ENCODE measurements around the gene TREH.
A peak's percentile ranks its signal among the peaks of the same experiment; 100 is the strongest.

The TREH gene

DNA sequence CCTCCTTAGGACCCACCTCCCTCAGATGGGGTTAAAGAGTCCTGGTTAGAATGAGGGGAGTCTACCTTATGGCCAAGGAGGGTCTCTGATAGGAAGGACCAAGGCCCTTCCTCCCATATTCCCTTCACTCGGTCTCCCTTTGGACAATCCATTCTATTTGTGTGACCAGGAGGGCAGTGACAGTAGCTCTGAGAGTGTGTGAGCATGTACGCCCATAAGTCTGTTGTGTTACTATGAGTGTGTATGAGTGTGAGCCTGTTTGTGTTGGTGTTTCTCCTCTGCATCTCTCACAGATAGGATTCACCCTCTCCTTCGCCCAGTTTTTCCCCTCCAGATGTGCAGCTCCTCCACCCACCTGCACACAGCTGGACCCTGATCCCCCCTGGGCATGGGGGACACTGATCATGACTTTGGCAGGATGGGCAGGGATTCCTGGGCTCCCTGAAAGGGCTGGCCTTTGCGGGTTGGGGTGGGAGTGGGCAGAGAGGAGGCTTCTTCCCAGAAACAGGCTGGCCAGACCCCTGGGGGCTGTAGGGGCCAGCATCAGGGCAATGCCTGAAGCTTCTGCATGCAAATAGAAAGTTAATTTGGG lies 57.6 kb downstream of the TREH start:
- DNase-seq (ENCODE audit: extremely low spot score), result no peak
- ChIA-PET POLR2A (no interaction called here), CTCF (interaction anchor here (0.7 to 2.2 kb wide), 8 partner anchors 10 to 308 kb away, joined by 3 to 7 read pairs (median 4); no protein-coding TSS in a partner anchor)
- TF ChIP-seq, protein P1, sequence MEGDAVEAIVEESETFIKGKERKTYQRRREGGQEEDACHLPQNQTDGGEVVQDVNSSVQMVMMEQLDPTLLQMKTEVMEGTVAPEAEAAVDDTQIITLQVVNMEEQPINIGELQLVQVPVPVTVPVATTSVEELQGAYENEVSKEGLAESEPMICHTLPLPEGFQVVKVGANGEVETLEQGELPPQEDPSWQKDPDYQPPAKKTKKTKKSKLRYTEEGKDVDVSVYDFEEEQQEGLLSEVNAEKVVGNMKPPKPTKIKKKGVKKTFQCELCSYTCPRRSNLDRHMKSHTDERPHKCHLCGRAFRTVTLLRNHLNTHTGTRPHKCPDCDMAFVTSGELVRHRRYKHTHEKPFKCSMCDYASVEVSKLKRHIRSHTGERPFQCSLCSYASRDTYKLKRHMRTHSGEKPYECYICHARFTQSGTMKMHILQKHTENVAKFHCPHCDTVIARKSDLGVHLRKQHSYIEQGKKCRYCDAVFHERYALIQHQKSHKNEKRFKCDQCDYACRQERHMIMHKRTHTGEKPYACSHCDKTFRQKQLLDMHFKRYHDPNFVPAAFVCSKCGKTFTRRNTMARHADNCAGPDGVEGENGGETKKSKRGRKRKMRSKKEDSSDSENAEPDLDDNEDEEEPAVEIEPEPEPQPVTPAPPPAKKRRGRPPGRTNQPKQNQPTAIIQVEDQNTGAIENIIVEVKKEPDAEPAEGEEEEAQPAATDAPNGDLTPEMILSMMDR (IDR thresholded peaks at IDR 0.05; ENCODE audit: control extremely low read depth, extremely low read depth, low read depth, missing control alignments), result no peak

DNA sequence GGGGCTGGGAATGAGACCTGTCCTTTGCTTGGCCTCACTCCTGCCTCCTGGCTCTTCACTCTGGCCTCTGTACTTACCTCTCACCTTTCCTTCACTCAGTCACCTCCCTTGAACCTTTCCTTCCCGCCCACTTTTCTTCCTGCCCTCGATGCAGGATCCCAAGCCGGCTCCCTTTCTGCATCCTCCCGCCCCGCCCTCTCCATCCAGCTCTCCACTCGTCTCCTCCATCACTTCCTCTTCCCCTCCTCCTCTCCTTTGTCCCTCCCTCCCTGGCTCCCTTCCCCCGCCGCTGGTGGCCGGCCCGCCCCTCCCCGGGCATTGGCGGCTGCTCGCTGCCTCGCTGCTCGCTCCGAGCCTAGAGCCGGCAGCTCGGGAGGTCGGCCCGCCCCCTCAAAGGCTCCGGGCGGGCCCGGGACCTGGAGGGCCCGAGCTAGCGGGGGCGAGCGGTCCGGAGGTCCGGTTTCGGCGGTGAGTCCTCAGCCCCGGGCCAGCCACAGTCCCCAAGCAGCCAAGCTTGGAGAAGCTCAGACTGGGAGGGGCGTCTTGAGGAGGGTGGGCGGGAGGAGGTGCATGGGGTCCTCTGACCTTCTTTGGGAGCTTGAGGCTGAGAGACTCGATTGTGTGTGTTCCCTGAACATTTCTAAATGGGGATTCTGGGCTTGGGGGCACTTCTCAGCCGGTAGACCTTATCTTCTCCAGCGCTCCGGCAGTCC lies 58.2 kb downstream of the TREH start:
- TF ChIP-seq, protein P1 (IDR thresholded peaks at IDR 0.05; ENCODE audit: control extremely low read depth, extremely low read depth, low read depth, missing control alignments), result no peak
- POLR2A ChIA-PET, result no interaction called here
- DNase-seq (ENCODE audit: extremely low spot score), result peak; percentile 56
- CTCF ChIA-PET, result interaction anchor here (1.2 to 2.2 kb wide), 5 partner anchors 9 to 309 kb away, joined by 3 to 7 read pairs (median 4); no protein-coding TSS in a partner anchor

DNA sequence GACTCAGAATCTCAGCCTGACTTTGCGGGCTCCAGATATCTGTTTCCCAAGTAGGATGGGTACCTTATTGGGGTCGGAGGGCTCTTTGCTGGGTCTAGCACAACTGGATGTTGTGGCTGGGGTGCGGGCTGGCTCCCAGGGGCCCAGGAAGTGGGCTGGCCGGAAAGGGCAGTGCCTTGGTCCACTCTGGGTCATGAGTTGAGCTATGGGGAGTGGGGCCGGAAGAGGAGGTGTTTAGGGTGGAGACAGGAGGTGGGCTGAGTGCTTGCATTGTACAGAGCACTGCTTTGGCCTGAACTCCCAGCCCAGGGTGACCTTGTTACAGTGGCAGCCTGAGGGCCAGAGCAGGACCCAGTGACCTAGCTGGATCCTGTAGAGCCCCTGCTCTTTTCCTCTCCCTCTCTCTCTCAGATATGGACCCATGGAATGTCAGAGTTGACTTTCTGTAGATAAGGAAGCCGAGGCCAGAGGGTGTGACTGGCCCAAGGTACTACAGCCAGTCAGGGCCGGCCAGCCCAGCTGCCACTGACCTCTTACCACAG lies 58.9 kb downstream of the TREH start:
- ChIA-PET CTCF (interaction anchor here (1.3 to 1.6 kb wide), 2 partner anchors 9 to 11 kb away, joined by 4 read pairs; no protein-coding TSS in a partner anchor), POLR2A (no interaction called here)
- DNase-seq (ENCODE audit: extremely low spot score), result no peak
- TF ChIP-seq, protein P1 (IDR thresholded peaks at IDR 0.05; ENCODE audit: control extremely low read depth, extremely low read depth, low read depth, missing control alignments), result no peak

DNA sequence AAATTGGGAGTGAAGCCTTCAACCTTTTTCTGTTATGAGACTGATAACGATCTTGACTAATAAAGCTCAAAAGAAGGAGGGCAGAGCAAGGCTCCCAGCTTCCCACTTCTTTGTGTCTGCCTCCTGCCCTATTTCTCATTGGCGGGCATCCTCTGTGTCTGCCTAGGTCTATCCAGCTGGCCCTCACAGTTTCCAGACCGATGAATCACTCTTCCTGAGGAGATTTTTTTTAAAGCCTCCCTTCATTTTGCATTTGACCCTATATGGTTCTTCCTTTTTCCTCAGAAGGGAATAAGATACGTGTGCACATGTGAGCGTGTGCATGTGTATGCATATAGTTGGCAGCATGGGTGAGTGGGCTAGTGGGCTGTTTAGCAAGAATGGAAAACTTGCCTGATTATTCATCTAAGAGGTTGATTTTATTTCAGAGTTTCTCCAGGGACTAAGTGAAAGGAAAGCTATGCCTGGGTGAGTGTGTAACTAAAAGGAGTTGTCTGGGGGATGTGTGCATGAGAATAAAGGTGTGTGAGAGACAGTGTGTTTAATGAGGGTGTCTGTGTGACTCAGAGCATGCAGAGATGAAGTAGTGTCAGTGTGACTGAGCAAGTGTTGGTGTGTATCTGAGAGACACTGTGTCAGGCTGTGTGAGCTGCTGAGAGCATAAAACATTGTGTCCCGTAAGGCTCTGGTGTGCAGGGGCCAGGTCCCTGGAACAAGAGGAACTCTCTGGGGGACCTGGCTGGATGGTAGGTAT lies 59.8 kb downstream of the TREH start:
- ChIA-PET POLR2A (no interaction called here), CTCF (interaction anchor here (1.1 kb wide), 1 partner anchor 12 kb away, joined by 3 read pairs; the partner anchor contains the start of gene PHLDB1)
- no peak for DNase-seq (ENCODE audit: extremely low spot score)
- TF ChIP-seq, protein P1 (IDR thresholded peaks at IDR 0.05; ENCODE audit: control extremely low read depth, extremely low read depth, low read depth, missing control alignments), result no peak

DNA sequence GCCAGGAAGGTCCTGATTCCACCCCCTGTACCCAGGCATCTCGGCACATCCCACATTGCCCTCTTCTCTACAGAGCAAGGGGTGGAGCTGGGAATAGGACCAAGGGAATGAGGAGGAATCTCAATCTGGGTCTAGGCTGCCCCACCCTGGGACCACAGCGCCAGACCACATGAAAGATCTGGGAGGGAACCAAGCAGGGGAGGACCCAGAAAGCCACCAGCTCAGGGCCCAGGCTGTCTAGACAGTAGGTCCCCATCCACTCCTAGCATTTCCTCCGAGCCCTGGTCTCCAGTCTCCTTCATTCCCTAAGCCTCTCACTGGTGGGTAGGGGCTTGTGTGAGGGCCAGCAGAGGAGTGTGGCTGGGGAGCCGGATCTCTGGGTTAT lies 60.5 kb downstream of the TREH start:
- TF ChIP-seq, protein P1 (IDR thresholded peaks at IDR 0.05; ENCODE audit: control extremely low read depth, extremely low read depth, low read depth, missing control alignments), result no peak
- DNase-seq (ENCODE audit: extremely low spot score), result no peak
- ChIA-PET CTCF (interaction anchor here (1.1 to 1.2 kb wide), 2 partner anchors 12 to 71 kb away, joined by 3 read pairs; partner anchors contain the start of gene PHLDB1), POLR2A (interaction anchor here (0.5 kb wide), 1 partner anchor 256 kb away, joined by 4 read pairs; no protein-coding TSS in a partner anchor)
